Suppressor macrophage treated with lipopolysaccharide for 1 hour (primary cell): ENCODE measurements around the gene MIER1.
"Not testable (repeated sequence)": the region's sequence is repeated elsewhere in the genome, so short reads cannot be mapped to it uniquely, and the experiment has no call there.

Experiments
- DNase-seq, 3 donors: peaks; one replicate each; pipeline ENCODE4 v3.0.0-alpha.2; 2020 to 2022

Gene MIER1

DNA sequence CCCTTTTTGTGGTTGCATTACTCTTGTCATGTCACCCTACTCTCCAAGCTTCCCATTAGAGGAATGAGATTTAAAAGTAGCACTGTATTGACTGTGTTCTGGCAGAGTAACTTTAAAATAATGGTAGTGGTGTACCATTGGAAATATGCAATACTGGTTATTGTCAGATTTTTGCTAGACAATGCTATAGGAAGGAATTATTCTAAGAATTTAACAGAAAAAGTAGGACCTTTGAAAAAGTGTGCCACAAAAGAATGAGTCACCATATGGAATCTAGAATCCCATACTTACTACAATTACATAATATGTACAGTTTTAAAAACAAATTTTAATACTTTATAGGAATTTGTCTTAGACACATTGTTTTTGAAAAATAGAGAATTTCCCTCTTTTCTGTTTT lies 13.8 kb downstream of the MIER1 start:
- DNase-seq, result no peak

DNA sequence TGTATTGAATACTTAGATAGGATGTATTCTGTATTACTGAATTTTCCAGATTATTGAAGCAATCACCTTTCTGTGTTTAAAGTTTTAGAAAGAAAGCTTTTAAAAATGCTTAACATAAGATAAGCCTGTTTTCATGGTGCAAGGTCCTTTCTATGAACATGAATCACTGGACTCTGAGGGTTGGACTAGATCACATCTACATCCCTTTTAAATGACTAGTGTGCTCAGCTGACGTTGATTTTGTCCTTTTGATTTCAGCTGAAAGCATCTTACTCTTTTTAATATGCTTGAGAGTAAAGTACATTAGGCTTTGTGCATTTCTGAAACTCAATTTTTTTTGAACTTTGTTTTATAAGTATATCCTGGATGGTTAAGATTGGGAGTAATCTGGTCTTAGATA lies 16.2 kb downstream of the MIER1 start:
- DNase-seq, result no peak

DNA sequence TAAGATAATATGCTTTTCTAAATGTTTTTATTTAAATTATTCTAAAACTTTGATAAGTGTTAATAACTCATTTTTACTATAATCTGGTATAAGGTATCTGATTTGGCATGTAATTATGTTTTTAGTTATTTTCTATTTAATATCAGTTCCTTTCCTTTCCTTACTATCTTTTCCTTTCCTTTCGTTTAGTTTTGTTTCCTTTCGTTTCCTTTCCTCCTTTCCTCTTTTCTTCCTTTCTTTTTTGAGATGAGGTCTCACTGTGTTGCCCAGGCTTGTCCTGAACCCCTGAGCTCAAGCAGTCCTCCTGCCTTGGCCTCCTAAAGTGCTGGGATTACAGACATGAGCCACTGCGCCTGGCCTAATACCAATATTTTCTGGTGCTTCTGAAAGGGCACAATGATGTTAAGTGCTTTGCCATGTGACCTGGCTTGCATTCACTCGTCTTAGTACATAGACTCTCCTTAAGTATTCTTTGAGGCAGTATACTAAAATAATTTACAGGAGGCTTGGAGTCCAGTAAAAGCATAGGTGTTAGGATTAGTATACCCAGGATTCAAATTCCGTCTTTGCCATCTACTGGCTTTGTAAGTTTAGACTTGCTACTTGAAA lies 18.7 kb downstream of the MIER1 start:
- DNase-seq, result no peak

DNA sequence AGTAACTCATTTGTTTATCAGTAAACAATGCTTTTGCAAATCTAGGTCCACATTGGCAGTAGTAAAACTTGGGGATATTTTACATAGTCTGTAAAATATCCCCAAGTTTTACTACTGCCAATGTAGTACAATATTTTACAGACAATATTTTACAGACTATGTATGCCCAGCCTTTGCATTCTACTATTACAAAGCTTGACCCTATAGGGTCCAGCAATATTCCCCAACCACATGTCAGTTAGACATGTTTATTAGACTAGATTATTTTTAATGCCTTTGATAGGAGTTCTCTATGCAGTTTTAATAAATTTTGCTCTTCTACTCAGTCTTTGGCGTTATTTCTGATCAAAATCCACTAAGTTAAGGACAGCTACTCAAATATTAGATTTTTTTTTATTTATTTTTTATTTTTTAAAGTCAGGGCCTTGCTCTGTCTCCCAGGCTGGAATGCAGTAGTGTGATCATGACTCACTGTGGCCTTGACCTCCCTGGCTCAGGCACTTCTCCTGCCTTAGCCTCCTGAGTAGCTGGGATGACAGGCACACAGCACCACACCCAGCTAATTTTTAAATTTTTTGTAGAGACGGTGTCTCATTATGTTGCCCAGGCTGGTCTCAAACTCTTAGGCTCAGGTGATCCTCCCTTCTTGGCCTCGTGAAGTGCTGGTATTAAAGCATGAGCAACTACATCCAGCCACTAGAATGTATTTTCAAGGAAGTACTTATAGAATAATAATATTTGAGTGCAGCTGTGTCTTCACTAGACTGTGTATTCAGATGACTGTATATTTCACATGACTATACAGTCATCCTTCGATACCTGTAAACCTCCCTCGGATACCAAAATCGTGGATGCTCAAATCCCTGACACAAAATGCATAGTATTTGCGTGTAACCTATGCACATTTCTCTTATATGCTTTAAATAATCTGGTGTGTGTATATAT lies 19.8 kb downstream of the MIER1 start:
- DNase-seq, result peak; percentile 36 to 59 (median 45)

DNA sequence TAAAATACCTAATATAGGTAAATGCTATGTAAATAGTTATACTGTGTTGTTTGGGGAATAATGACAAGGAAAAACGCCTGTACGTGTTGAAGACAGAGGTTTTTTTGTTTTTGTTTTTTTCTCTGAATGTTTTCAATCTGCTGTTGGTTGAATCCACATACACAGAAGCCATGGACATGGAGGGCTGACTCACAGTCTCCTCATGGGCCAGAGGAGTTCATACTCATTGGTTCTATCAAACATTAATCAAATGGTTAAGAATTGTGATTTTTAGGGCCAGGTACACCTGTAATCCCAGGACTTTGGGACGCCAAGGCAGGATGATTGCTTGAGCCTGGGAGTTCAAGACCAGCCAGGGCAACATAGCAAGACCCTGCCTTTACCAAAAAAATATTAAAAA lies 20.5 kb downstream of the MIER1 start:
- DNase-seq, result no peak

DNA sequence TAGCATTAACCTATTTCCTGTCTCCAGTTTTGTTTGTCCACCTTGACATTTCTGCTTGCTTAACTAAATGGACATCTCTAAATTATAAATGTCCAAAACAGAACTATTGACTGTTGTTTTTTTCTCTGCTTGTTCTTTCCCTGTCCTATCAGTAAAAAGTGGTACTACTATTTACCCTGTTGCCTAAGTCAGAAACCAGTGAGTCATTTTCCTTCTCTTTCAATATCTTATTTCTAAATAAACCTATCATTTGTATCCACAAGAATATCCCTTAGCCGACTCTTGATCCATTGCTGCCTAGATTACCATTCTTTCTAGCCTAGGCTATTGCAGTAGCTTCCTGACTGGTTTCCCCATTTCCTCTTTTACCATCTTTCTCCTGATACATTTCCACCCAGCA lies 22.5 kb downstream of the MIER1 start:
- DNase-seq, result no peak

DNA sequence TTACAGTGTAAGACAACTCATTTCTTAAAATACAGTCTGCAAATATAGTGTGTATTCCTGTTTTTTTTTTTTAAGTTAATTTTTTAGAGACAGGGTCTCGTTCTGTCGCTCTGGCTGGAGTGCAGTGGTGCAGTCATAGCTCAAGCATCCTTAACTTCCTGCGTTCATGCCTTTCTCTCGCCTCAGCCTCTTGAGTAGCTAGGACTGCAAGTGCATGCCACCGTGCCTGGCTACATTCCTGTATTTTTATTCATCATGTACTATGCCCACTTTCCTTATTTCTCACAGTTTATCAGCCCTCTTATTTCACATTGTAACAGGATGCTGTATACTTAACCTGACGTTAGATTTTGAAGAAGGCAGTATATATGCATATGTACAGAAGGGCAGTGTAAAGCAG lies 26.7 kb downstream of the MIER1 start:
- no peak for DNase-seq

DNA sequence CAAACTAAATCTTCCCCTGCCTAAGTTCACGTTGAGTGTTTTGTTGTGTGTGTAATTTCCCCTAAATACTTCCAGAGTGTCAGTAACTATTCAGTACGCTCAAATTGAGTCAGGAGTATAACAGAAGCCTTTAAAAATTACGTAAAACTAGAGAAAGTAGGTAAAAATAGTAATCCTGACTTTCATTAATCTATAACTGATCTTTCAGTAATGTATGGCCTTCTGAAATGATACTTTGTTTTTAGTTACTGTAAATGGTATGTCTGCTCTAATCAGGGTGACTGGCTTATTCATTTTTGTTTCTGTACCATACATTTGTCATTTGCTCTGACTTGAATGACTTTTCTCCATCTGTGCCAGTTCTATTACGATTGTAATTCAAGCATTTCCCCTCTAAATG lies 29.4 kb downstream of the MIER1 start:
- no peak for DNase-seq

DNA sequence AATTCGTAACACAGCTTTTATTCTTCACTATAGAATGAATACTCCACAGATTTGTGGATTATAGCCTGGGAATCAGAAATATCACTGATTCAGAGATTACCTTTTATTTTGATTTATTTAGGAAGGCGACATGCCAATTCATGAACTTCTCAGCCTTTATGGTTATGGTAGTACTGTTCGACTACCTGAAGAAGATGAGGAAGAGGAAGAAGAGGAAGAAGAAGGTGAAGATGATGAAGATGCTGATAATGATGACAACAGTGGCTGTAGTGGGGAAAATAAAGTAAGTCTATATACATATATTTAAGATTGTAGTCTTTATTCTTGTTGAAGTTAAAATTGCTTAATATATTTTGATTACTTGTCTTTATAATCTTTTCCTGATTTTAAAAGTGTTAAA lies 33.1 kb downstream of the MIER1 start:
- DNase-seq, result no peak

DNA sequence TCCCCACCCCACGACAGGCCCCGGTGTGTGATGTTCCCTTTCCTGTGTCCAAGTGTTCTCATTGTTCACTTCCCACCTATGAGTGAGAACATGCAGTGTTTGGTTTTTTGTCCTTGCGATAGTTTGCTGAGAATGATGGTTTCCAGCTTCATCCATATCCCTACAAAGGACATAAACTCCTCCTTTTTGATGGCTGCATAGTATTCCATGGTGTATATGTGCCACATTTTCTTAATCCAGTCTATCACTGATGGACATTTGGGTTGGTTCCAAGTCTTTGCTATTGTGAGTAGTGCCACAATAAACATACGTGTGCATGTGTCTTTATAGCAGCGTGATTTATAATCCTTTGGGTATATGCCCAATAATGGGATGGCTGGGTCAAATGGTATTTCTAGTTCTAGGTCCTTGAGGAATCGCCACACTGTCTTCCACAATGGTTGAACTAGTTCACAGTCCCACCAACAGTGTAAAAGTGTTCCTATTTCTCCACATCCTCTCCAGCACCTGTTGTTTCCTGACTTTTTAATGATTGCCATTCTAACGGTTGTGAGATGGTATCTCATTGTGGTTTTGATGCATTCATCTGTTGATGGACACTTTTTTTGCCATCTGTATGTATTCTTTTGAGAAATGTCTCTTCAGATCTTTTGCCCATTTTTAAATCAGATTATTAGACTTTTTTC lies 41.5 kb downstream of the MIER1 start:
- DNase-seq, result not testable (repeated sequence)

DNA sequence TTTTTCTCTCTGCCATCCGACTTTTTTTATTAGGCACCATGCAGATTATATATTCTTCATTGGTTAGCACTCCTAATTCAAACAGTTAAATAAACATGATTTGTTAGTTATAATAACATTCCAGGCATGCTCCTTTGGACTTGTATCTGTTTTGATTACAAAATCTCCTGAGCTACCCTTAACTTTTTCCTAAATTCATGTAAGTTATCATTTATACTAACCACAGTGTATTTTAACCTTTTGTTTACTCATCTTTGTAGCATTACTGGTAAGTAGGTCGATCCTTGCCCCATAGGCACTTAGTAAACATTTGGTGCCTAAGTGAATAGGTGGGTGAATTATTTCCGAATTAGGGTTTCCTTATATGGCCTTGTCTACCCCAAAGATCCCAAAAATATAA lies 43.8 kb downstream of the MIER1 start:
- no peak for DNase-seq

DNA sequence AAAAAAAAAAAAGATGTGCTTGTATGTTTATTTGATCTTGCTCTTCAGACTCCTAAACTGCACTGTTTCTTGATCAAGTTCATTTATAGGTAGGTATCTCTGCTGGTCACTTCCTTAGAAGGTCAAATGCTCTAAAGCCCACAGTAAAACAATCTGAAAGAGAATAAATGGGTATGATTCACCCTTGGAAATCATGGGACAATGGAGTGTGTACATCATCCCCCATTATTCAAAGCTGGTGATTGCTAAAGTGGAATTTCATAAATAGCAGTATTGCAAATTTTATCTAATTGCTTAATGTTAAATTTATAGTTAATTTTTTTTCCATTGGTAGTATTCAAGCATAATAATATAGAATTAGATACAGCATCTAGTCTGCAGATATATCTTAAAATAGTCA lies 53.4 kb downstream of the MIER1 start:
- peak in 2 of 3 donors; percentile 11 to 22 for DNase-seq

DNA sequence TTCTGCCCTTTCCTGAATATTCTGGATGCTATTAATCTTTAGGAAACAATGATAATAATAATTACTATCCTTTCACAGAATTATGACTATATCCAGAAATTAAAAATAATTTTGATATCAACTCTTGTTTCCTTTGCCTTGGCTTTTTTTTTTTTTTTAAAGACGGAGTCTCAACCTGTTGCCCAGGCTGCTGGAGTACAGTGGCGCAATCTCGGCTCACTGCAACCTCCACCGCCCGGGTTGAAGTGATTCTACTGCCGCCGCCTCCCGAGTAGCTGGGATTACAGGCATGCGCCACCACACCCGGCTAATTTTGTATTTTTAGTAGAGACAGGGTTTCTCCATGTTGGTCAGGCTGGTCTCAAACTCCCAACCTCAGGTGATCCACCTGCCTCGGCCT lies 54.8 kb downstream of the MIER1 start:
- not testable (repeated sequence) for DNase-seq

DNA sequence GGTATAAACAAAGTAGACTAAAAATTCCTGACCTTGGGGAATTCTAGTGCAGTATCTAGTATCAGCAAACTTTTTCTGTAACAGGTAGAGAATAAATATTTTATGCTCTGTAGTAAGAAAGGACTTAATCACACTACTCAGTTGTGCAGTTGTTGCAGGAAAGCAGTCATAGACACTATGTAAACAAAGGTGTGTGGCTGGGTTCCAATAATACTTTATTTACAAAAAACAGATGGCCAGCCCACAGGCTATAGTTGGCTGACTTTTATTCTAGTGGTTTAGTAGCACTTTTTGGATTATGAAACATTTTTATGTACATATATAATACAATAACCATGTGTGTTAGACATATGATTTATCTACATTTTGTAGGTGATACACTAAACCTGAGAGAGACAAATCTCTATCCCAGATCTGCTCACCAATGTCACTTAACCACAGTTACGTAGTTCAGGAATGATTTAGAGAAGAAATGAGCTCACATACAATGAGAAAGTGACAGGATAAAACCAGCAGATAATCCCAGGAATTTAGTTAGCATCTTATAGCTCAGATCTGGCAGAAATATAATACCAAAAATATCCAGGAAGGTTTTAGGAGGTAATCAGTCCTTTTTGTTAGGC lies 56.1 kb downstream of the MIER1 start:
- DNase-seq, result no peak

DNA sequence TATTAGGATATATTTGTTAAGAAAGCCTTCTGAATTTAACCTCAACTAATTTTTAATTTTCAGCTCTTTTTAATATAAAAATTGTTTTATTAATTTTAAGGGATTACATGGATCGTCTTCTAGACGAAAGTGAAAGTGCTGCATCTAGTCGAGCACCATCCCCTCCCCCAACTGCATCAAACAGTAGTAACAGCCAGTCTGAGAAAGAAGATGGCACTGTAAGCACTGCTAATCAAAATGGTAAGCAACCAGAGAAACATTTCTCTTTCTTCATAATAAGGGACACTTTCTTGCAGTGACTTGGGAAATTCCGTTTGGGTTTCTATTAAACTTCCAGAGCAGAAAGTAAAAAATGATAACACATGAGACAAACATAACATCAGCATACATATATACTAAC lies 56.9 kb downstream of the MIER1 start:
- DNase-seq, result peak; percentile 15 to 52 (median 23)

DNA sequence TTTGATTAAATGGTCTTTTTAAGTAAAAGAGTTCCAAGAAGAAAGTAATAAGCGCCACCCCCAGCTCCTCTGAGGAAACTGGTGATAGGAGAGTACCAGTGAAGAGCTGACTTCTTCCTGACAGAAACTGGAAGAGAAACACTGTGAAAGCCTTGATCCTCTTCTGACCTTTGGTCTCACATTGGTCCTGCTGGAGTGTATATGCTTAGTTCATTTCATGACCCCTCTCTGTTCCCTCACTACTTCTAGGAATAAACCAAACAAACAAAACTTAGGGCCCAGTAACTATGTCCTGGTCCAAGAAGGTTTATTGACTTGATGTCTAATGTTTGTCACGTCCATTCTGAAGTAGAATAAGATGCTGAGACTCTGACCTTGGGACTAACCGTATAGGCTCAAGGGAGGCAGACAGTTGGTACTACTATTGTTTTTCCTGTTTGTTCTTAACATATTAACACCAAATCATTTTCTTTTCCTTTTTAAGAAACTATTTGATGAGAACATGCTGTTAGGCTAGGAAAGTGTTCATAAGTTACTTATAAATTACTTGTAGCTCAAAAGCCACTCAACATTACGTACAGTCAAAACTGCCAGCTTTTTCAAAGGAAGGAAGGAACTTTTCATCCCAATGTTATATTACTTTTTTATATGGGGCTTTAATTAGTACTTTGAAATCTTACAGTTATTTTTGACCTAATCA lies 57.9 kb downstream of the MIER1 start:
- no peak for DNase-seq

DNA sequence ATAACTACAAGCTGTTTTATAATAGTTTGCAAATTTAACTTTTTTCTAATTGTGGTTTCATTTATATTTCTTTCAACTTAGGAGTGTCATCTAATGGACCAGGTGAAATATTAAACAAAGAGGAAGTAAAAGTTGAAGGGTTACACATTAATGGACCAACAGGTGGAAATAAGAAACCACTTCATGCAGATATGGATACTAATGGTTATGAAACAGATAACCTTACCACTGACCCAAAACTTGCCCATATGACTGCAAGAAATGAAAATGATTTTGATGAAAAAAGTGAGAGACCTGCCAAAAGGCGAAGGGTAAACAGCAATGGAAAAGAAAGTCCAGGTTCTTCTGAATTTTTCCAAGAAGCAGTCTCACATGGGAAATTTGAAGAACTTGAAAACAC lies 59.7 kb downstream of the MIER1 start:
- DNase-seq, result no peak

DNA sequence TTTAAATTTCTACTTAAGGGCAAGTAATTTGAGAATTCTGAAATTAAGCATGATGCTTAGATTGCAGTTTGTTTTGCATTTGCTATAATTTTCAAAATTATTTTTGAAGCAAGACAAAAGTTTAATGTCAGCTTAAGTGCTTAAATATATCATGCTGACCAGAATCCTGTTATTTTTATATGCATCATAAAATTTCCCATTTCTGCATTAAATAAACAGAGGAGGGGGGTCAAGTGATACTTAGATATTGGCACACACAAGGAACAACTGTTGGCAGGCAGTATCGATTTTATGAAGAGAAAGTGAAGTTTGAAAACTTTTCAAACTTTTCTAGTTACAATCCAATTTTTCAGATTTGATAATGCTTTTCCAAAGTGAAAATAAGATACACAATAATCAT lies 61.0 kb downstream of the MIER1 start:
- no peak for DNase-seq

DNA sequence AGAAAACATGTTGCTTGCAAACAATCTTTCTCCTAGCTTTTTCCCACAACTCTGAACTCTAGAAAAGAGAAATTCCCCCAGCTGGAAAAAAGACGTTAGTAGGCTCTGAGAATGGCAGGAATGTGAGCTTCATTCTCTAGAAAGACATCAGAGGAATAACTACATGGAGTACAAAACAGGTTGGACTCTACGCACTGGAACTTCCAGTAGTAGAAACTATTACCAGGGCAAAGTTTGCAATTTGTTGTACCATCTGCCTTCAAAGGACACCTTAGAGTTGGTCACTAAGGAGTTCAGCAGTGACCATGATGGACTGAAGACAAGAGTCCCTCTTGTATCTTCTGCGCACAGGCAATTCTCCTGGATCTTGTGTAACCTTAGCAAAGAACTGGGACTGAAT lies 68.3 kb downstream of the MIER1 start:
- no peak for DNase-seq

DNA sequence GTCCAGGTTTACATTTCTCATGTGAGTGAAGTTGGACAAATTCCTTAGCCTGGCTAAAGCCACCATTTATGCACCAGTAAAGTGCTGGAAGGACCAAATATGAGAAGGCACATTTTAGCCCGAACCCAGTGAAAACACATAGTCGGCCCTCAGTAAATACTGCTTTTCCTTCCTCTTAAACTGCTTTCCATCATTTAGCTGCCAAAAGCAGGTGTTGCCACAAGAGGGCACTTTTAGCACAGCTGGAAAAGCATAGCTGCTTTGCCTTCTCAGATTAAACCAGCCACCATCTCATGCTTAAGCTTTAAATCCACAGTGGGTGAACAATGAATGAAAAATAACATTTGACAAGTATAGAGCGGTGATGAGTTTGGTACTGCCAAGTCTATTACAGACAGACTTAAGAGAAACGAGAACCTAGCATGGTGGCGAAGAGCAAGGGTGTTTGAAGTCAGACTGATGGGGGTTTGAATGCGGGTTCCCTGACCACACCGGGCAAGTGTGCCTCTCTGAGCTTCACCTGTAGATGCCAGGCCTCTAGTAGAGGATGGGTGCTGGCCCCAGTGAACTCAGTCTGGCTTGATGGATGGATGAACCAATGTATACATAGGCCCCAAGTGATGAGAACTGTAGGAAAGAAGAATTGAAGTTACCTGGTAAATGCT lies 71.4 kb downstream of the MIER1 start:
- peak; percentile 69 to 73 (median 71) for DNase-seq

DNA sequence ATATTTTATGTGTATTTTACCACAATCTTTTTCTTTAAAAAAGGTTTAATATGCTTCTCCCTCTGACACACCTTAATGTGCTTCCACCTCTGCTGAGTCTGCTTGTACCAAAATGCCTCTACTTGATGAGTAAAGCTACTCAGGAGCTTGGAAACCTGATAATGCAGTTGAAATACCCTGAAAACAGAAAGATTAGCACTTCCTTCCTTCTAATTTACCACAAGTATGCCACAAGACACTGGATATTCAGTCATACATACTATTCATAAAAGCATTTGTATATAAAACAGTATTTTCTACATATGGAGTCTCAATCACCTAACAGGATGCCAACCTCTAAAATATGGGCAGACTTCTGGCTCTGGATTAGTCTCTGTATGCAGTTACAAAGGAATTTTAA lies 74.2 kb downstream of the MIER1 start:
- DNase-seq, result no peak
